IMR-90 (cell line): Measurements from ENCODE around the gene GABBR2.

Experiments used
- CEBPB ChIP-seq: IDR thresholded peaks from 2 replicates; pipeline ENCODE4 v1.6.1; 2012; ENCODE audit warnings: low read depth, low read length, improper control_type of control experiment
- FOS ChIP-seq: fragments of 150-350 bp; IDR thresholded peaks from 2 replicates; pipeline ENCODE4 v1.6.1; 2016; ENCODE audit warnings: low read depth, low read length
- MAFK ChIP-seq: IDR thresholded peaks from 2 replicates; pipeline ENCODE4 v1.6.1; 2012; ENCODE audit warnings: low read depth, low read length, improper control_type of control experiment
- MAZ ChIP-seq: IDR thresholded peaks from 2 replicates; pipeline ENCODE4 v1.6.1; 2012; ENCODE audit warnings: low read depth, mild to moderate bottlenecking, low read length, improper control_type of control experiment, moderate library complexity, borderline replicate concordance
- MXI1 ChIP-seq: IDR thresholded peaks from 2 replicates; pipeline ENCODE4 v1.6.1; 2012; ENCODE audit warnings: low read depth, mild to moderate bottlenecking, low read length, moderate library complexity, borderline replicate concordance
- POLR2A ChIP-seq: IDR thresholded peaks from 2 replicates; pipeline ENCODE4 v1.6.1; 2012; ENCODE audit warnings: mild to moderate bottlenecking, low read depth, low read length
- RAD21 ChIP-seq: IDR thresholded peaks from 2 replicates; pipeline ENCODE4 v1.6.1; 2012; ENCODE audit warnings: low read length, improper control_type of control experiment
- RFX5 ChIP-seq: IDR thresholded peaks from 2 replicates; pipeline ENCODE4 v1.8.0; 2012; ENCODE audit warnings: low read depth, mild to moderate bottlenecking, low read length, moderate library complexity
- TF ChIP-seq, protein P1 (sequence below): conservative IDR thresholded peaks from 2 replicates; pipeline ENCODE4 v1.5.1; 2012; ENCODE audit warnings: mild to moderate bottlenecking, low read depth, low read length, improper control_type of control experiment
- TF ChIP-seq, protein P2 (sequence below): fragments of 150-350 bp; IDR thresholded peaks from 2 replicates; pipeline ENCODE4 v1.6.1; 2017; ENCODE audit warnings: mild to moderate bottlenecking, antibody characterized with exemption, low read length, low read depth

DNA sequence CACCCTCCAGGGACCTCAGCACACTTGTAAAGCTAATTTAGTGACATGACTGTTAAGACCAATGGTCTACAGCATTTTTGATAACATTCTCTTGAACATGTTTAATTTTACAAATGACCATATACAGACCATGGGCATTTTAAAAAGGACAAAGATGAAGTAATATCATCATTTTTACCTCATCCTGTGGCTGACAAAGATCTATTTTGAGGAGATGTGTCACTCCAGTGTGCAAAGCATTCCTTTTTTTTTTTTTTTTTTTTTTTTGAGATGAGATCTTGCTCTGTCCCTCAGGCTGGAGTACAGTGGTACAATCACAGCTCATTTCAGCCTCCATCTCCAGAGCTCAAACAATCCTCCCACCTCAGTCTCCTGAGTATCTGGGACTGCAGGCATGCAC, 335.1 kb downstream of the GABBR2 start:
- TF ChIP-seq, protein P1, sequence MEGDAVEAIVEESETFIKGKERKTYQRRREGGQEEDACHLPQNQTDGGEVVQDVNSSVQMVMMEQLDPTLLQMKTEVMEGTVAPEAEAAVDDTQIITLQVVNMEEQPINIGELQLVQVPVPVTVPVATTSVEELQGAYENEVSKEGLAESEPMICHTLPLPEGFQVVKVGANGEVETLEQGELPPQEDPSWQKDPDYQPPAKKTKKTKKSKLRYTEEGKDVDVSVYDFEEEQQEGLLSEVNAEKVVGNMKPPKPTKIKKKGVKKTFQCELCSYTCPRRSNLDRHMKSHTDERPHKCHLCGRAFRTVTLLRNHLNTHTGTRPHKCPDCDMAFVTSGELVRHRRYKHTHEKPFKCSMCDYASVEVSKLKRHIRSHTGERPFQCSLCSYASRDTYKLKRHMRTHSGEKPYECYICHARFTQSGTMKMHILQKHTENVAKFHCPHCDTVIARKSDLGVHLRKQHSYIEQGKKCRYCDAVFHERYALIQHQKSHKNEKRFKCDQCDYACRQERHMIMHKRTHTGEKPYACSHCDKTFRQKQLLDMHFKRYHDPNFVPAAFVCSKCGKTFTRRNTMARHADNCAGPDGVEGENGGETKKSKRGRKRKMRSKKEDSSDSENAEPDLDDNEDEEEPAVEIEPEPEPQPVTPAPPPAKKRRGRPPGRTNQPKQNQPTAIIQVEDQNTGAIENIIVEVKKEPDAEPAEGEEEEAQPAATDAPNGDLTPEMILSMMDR, result no peak
- TF ChIP-seq FOS (no peak), MAFK (no peak), RAD21 (no peak), POLR2A (no peak), MAZ (no peak), MXI1 (no peak), CEBPB (peak; percentile 49; the same call in 1 of the 2 replicates), RFX5 (no peak)
- TF ChIP-seq, protein P2, sequence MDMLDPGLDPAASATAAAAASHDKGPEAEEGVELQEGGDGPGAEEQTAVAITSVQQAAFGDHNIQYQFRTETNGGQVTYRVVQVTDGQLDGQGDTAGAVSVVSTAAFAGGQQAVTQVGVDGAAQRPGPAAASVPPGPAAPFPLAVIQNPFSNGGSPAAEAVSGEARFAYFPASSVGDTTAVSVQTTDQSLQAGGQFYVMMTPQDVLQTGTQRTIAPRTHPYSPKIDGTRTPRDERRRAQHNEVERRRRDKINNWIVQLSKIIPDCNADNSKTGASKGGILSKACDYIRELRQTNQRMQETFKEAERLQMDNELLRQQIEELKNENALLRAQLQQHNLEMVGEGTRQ, result no peak
